Tibial artery (tissue), 4 donors: ENCODE measurements around the gene ALDH3A1.
A peak's percentile ranks its signal among the peaks of the same experiment; 100 is the strongest.

Source experiments
- DNase-seq, 2 donors: peaks; one replicate each; pipeline ENCODE4 v3.0.0-alpha.2; 2019
- H3K27ac ChIP-seq, 2 donors: fragments of 200-600 bp; sonication (generic) in 1 of 2; 1 replicate in 1 of 2; 2 replicates in 1 of 2; pipeline ENCODE4 v1.5.1; 2018 to 2019; ENCODE audit warnings: mild to moderate bottlenecking in 1 of 2
- H3K27me3 ChIP-seq, 2 donors: fragments of 200-600 bp; sonication (generic) in 1 of 2; one replicate each; pipeline versions ENCODE4 v1.5.1 to v1.6.0; 2016 to 2019
- H3K36me3 ChIP-seq, 3 donors: fragments of 200-600 bp; sonication (generic) in 2 of 3; one replicate each; pipeline ENCODE4 v1.5.1; 2016 to 2019; ENCODE audit warnings: mild to moderate bottlenecking in 2 of 3
- H3K4me1 ChIP-seq, 4 donors: fragments of 200-600 bp; sonication (generic) in 2 of 4; 1 replicate in 3 of 4; 2 replicates in 1 of 4; pipeline ENCODE4 v1.5.1; 2016 to 2019
- H3K4me3 ChIP-seq, 2 donors: fragments of 200-600 bp; sonication (generic) in 1 of 2; 1 replicate in 1 of 2; 2 replicates in 1 of 2; pipeline ENCODE4 v1.5.1; 2018 to 2019; ENCODE audit warnings: mild to moderate bottlenecking in 2 of 2
- H3K9me3 ChIP-seq, 3 donors: fragments of 200-600 bp; sonication (generic) in 1 of 3; one replicate each; pipeline ENCODE4 v1.5.1; 2016 to 2019
- CTCF ChIP-seq, 2 experiments: fragments of 200-600 bp in 1 of 2; fragments of 450-650 bp in 1 of 2; IDR thresholded peaks; one replicate each; pipeline ENCODE4 v1.5.1; 2017 to 2019; ENCODE audit warnings: antibody characterized with exemption in 2 of 2, mild to moderate bottlenecking in 1 of 2, moderate library complexity in 1 of 2
- intact Hi-C: fragments of 100-400 bp; cut with DNase I; formaldehyde crosslinking; loops from one replicate; pipeline ENCODE4 v1.15.0; 2023; ENCODE audit warnings: low total_unique reads

ALDH3A1 gene

GRCh38 chr17:19752216-19753050 is 4.3 kb upstream of the ALDH3A1 start:
- Histone ChIP-seq H3K27me3 (no peaks in the 10 kb centered on the region), H3K4me1 (peaks cover 3 to 43% (median 32%) of the 10 kb centered on the region in 4 donors), H3K36me3 (no peaks in the 10 kb centered on the region), H3K27ac (peak overlapping the region; percentile 82 to 91), H3K4me3 (no peak overlapping the region), H3K9me3 (no peaks in the 10 kb centered on the region)
- intact Hi-C loops = no loop called here
- DNase-seq = no peak
- TF ChIP-seq CTCF (IDR thresholded peaks at IDR 0.05) = no peak

GRCh38 chr17:19750835-19751234 is 2.7 kb upstream of the ALDH3A1 start:
- Histone ChIP-seq H3K27me3 (no peaks in the 10 kb centered on the region), H3K36me3 (no peaks in the 10 kb centered on the region), H3K4me3 (no peak overlapping the region), H3K27ac (peak overlapping the region in 1 of 2 donors; percentile 91), H3K9me3 (no peaks in the 10 kb centered on the region), H3K4me1 (peaks cover 3 to 43% (median 32%) of the 10 kb centered on the region in 4 donors)
- intact Hi-C loops = no loop called here
- TF ChIP-seq CTCF (IDR thresholded peaks at IDR 0.05) = no peak
- peak in 1 of 2 donors; percentile 48 for DNase-seq

- DNase-seq = no peak
- Histone ChIP-seq H3K27me3 (no peaks in the 10 kb centered on the region), H3K36me3 (no peaks in the 10 kb centered on the region), H3K27ac (no peak overlapping the region), H3K9me3 (no peaks in the 10 kb centered on the region), H3K4me1 (peaks cover 3 to 48% (median 37%) of the 10 kb centered on the region in 4 donors), H3K4me3 (no peak overlapping the region)
- TF ChIP-seq CTCF (IDR thresholded peaks at IDR 0.05) = no peak
- intact Hi-C loops = no loop called here
These were observed 2.0 kb upstream of the ALDH3A1 start for GRCh38 chr17:19750020-19750572.

- TF ChIP-seq CTCF (IDR thresholded peaks at IDR 0.05) = no peak
- H3K36me3 ChIP-seq = no peaks in the 10 kb centered on the region
- peaks cover 3 to 46% (median 39%) of the 10 kb centered on the region in 4 donors for H3K4me1 ChIP-seq
- H3K27ac ChIP-seq = peak overlapping the region in 1 of 2 donors; percentile 11
- no peak overlapping the region for H3K4me3 ChIP-seq
- no peak for DNase-seq
- H3K9me3 ChIP-seq = no peaks in the 10 kb centered on the region
- intact Hi-C loops = loop anchor here (5.0 kb wide), 1 partner anchor 91 kb away; no protein-coding TSS in a partner anchor
- H3K27me3 ChIP-seq = no peaks in the 10 kb centered on the region
These were observed 702 bp upstream of the ALDH3A1 start for GRCh38 chr17:19748807-19749193.

- TF ChIP-seq CTCF (IDR thresholded peaks at IDR 0.05) = no peak
- Histone ChIP-seq H3K27ac (no peak overlapping the region), H3K27me3 (no peaks in the 10 kb centered on the region), H3K4me1 (peaks cover 0 to 30% (median 24%) of the 10 kb centered on the region in 4 donors), H3K36me3 (no peaks in the 10 kb centered on the region), H3K9me3 (no peaks in the 10 kb centered on the region), H3K4me3 (no peak overlapping the region)
- intact Hi-C loops = loop anchor here (5.0 kb wide), 1 partner anchor 90 kb away; no protein-coding TSS in a partner anchor
- no peak for DNase-seq
These were observed 859 bp downstream of the ALDH3A1 start for GRCh38 chr17:19747159-19747719.
